ENCODE data around the gene PRTG.

GRCh38 chr15:55768670-55769185 lies 25.8 kb upstream of the PRTG start:
- TF ChIP-seq ISL1 (CRISPR knock-in tag; IDR thresholded peaks at IDR 0.05): no peak
- TF ChIP-seq ZNF70 (CRISPR knock-in tag; IDR thresholded peaks at IDR 0.05): no peak
- TF ChIP-seq BACH2 (CRISPR knock-in tag; IDR thresholded peaks at IDR 0.05; ENCODE audit: borderline replicate concordance): no peak
- no peak for TF ChIP-seq OSR1 (CRISPR knock-in tag; IDR thresholded peaks at IDR 0.05)
- no peak for TF ChIP-seq ZFP3 (CRISPR knock-in tag; IDR thresholded peaks at IDR 0.05)
- TF ChIP-seq, protein P1, sequence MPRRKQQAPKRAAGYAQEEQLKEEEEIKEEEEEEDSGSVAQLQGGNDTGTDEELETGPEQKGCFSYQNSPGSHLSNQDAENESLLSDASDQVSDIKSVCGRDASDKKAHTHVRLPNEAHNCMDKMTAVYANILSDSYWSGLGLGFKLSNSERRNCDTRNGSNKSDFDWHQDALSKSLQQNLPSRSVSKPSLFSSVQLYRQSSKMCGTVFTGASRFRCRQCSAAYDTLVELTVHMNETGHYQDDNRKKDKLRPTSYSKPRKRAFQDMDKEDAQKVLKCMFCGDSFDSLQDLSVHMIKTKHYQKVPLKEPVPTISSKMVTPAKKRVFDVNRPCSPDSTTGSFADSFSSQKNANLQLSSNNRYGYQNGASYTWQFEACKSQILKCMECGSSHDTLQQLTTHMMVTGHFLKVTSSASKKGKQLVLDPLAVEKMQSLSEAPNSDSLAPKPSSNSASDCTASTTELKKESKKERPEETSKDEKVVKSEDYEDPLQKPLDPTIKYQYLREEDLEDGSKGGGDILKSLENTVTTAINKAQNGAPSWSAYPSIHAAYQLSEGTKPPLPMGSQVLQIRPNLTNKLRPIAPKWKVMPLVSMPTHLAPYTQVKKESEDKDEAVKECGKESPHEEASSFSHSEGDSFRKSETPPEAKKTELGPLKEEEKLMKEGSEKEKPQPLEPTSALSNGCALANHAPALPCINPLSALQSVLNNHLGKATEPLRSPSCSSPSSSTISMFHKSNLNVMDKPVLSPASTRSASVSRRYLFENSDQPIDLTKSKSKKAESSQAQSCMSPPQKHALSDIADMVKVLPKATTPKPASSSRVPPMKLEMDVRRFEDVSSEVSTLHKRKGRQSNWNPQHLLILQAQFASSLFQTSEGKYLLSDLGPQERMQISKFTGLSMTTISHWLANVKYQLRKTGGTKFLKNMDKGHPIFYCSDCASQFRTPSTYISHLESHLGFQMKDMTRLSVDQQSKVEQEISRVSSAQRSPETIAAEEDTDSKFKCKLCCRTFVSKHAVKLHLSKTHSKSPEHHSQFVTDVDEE (CRISPR knock-in tag; IDR thresholded peaks at IDR 0.05): no peak
